Ascending aorta (tissue), 2 donors: Measurements from ENCODE around the gene BBIP1. TPM values are rescaled to one million over a fixed set of nuclear protein-coding genes. Genes with fewer than 3 reads are reported as not detected.

Source experiments
- DNase-seq, 2 donors: peaks; one replicate each; pipeline ENCODE4 v3.0.0-alpha.2; 2019; ENCODE audit warnings: low spot score in 2 of 2
- H3K27ac ChIP-seq, 2 donors: fragments of 200-600 bp; sonication (generic); one replicate each; pipeline ENCODE4 v1.5.1; 2016 to 2017; ENCODE audit warnings: mild to moderate bottlenecking in 1 of 2
- H3K27me3 ChIP-seq: fragments of 200-600 bp; sonication (generic); one replicate; pipeline ENCODE4 v1.5.1; 2017
- H3K36me3 ChIP-seq, 2 donors: fragments of 200-600 bp; sonication (generic); one replicate each; pipeline ENCODE4 v1.5.1; 2016
- H3K4me1 ChIP-seq, 2 donors: fragments of 200-600 bp; sonication (generic); one replicate each; pipeline ENCODE4 v1.5.1; 2016 to 2017; ENCODE audit warnings: mild to moderate bottlenecking in 1 of 2
- H3K4me3 ChIP-seq, 2 donors: fragments of 200-600 bp; sonication (generic); one replicate each; pipeline ENCODE4 v1.5.1; 2016 to 2017; ENCODE audit warnings: mild to moderate bottlenecking in 1 of 2
- H3K9me3 ChIP-seq, 2 donors: fragments of 200-600 bp; sonication (generic); one replicate each; pipeline ENCODE4 v1.5.1; 2016
- CTCF ChIP-seq, 3 experiments: fragments of 200-600 bp in 2 of 3; fragments of 450-650 bp in 1 of 3; sonication (generic) in 2 of 3; IDR thresholded peaks; one replicate each; pipeline ENCODE4 v1.5.1; 2016 to 2019; ENCODE audit warnings: antibody characterized with exemption in 3 of 3, mild to moderate bottlenecking in 1 of 3, moderate library complexity in 1 of 3
- intact Hi-C: fragments of 100-400 bp; cut with DNase I; formaldehyde crosslinking; loops from one replicate; pipeline ENCODE4 v1.15.1; 2023
- total RNA-seq: library from RNA; depleted of rRNA; stranded (reverse); fragments of >200 nt; gene quantifications from one replicate; pipeline ENCODE4 v1.1.0, GENCODE V29; 2016

Gene BBIP1
- total RNA-seq, 1 donor from 2014 or later, result 1.5 TPM

GRCh38 chr10:110964681-110965080 lies 45.7 kb upstream of the BBIP1 start:
- peaks cover 4 to 20% of the 10 kb centered on the region in 2 donors for H3K4me1 ChIP-seq
- intact Hi-C loops, result no loop called here
- H3K27ac ChIP-seq, result no peak overlapping the region
- DNase-seq, result no peak
- H3K9me3 ChIP-seq, result no peaks in the 10 kb centered on the region
- H3K27me3 ChIP-seq, result no peaks in the 10 kb centered on the region
- no peak for TF ChIP-seq CTCF (IDR thresholded peaks at IDR 0.05)
- H3K36me3 ChIP-seq, result no peaks in the 10 kb centered on the region
- no peak overlapping the region for H3K4me3 ChIP-seq

GRCh38 chr10:110963162-110963561 lies 44.2 kb upstream of the BBIP1 start:
- intact Hi-C loops, result no loop called here
- no peak for DNase-seq
- no peaks in the 10 kb centered on the region for H3K27me3 ChIP-seq
- no peak for TF ChIP-seq CTCF (IDR thresholded peaks at IDR 0.05)
- H3K36me3 ChIP-seq, result no peaks in the 10 kb centered on the region
- H3K27ac ChIP-seq, result no peak overlapping the region
- no peaks in the 10 kb centered on the region for H3K9me3 ChIP-seq
- H3K4me1 ChIP-seq, result peaks cover 4 to 27% of the 10 kb centered on the region in 2 donors
- no peak overlapping the region for H3K4me3 ChIP-seq

GRCh38 chr10:110962443-110962842 lies 43.5 kb upstream of the BBIP1 start:
- intact Hi-C loops, result no loop called here
- Histone ChIP-seq H3K4me1 (peaks cover 4 to 27% of the 10 kb centered on the region in 2 donors), H3K36me3 (no peaks in the 10 kb centered on the region), H3K27ac (no peak overlapping the region), H3K4me3 (no peak overlapping the region), H3K9me3 (no peaks in the 10 kb centered on the region), H3K27me3 (no peaks in the 10 kb centered on the region)
- no peak for DNase-seq
- TF ChIP-seq CTCF (IDR thresholded peaks at IDR 0.05), result no peak

GRCh38 chr10:110960333-110960712 lies 41.3 kb upstream of the BBIP1 start:
- Histone ChIP-seq H3K9me3 (no peaks in the 10 kb centered on the region), H3K4me3 (no peak overlapping the region), H3K36me3 (no peaks in the 10 kb centered on the region), H3K27ac (no peak overlapping the region), H3K27me3 (no peaks in the 10 kb centered on the region), H3K4me1 (peaks cover 4 to 14% of the 10 kb centered on the region in 2 donors)
- no peak for DNase-seq
- TF ChIP-seq CTCF (IDR thresholded peaks at IDR 0.05), result no peak
- intact Hi-C loops, result no loop called here

GRCh38 chr10:110959379-110960332 lies 40.7 kb upstream of the BBIP1 start:
- Histone ChIP-seq H3K9me3 (no peaks in the 10 kb centered on the region), H3K27ac (no peak overlapping the region), H3K4me1 (peaks cover 4 to 7% of the 10 kb centered on the region in 2 donors), H3K27me3 (no peaks in the 10 kb centered on the region), H3K36me3 (no peaks in the 10 kb centered on the region), H3K4me3 (no peak overlapping the region)
- no peak for TF ChIP-seq CTCF (IDR thresholded peaks at IDR 0.05)
- no peak for DNase-seq
- intact Hi-C loops, result no loop called here
